ENCODE results near the gene TPCN1.

TPCN1 gene

DNA sequence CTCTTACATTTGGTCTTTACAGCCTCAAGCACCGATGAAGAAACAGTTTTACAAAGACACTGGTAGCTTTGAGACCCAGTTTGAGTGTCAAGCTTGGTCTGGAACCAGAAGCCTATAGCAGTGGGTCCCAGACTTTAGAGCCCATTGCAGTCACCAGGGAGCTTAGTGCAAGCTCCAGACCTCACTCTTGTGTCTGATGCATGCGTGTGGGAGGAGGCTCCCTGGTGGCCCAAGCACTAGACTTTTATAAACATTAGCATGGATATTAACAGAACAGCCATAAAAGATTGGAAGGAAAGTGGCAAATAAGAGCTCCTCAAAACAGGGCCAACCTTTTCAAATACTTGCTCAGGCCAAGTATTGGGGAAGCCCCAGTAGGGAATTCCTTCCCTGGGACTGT lies 68.1 kb downstream of the TPCN1 start:
- no peak for DNase-seq

DNA sequence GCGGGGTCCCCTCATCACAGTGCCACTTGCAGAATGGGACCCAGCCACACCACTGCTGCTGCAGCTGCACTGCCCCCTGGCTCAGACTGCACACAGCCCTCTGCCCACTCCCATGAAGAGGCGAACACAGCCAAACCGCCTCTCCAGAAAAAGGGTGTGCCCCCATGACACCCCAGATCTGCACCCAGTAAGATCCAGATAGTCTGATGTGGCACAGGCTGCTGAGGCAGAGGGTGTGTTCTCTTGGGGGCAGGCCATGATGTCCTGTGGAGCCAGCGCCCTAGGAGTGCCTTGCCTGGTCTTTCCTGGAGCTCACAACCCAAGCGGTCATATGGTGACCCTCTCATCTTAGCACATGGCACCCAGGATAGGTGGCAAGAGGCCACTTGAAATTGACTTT lies 69.2 kb downstream of the TPCN1 start:
- no peak for DNase-seq

DNA sequence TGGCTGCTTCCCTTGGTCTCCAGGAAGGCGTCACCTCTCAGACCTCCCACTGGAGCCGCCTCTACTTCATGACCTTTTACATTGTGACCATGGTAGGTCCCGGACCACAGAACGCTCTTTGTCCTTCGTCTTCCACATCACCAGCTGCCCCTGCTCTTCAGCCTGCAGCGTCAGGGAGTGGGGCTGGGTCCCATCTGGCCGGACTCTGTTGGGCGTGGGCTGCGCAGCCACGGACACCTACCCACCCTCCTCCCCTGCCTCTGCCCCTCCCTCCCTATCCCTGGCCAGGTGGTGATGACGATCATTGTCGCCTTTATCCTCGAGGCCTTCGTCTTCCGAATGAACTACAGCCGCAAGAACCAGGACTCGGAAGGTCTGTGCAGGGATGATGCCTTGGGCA lies 70.3 kb downstream of the TPCN1 start:
- no peak for DNase-seq

DNA sequence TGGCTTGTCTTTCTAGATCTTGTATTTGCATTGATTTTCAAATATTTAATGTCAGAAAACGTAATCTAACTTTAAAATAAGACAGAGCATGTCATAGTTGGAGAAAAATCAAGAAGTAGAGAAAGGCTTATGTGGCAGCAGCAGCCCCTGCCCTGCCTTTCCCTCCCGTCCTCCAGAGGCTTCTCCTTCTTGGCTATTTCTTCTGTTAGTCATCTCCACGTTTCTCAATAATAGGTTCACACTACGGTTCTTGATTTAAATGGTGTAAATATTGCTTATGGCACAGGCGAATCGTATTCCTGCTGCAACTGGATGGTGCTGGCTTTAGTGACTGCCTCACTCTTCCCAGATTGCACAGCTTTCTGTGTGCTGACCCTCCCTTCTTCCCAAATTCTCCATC lies 70.8 kb downstream of the TPCN1 start:
- DNase-seq: no peak

DNA sequence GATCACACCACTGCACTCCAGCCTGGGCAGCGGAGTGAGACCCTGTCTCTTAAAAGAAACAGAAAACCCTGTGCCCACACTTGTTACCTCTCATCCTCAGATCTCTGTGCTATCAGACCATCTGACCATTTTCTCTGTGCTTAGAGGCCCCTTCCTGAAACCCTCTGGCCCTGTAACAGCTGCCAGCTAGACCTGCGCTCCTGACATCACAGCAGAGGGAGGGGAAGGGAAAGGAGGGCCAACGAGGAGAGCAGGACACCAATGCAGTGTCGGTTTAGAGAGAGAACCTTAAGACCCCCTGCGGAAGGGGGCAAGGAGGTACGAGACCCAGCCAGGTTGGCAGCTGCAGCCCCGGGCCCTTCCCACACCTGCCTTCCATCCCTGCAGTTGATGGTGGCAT lies 71.3 kb downstream of the TPCN1 start:
- DNase-seq: no peak

DNA sequence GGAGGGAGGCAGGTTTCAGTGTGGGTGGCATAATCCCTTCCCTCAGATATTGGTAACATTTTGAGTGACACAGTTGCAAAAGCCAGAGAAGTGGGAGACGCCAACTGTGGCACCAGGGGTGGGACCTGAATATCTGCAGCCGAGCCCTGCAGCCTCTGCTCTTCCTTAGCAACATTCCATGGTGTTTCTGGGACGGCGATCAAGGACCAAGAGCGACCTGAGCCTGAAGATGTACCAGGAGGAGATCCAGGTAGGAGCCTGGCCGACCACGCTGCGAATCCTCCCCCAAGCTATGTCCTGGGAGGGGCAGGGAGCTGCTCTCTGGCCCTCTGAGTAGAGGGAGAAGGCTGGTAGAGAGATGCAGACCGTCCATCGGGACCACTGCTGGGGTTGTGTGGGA lies 71.8 kb downstream of the TPCN1 start:
- DNase-seq: no peak

DNA sequence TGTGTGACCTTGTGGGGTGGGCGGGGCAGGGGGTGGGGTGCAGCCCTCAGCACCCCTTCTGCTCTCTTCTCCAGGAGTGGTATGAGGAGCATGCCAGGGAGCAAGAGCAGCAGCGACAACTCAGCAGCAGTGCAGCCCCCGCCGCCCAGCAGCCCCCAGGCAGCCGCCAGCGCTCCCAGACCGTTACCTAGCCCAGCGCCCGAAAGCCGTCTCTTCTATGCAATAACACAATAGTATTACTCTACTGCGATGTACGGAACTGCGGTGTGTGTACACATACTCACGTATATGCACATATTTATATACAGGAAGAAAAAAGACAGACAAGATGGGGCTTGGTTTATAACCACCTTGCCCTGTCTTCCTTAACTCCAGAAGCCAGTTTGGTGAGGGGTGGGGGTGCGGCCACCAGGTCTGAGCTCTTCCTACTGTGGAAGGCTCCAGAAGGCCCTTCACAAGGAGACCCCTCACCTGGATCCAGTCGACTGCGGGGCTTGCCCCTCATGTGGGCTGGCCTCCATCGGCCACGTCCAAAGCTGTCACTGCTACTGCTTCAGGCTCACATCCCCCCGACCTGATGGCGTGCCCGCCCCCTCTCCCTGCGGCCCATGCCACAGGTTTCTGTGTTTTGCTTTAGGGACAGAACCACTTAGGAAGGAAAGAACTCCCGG lies 74.8 kb downstream of the TPCN1 start:
- no peak for DNase-seq

DNA sequence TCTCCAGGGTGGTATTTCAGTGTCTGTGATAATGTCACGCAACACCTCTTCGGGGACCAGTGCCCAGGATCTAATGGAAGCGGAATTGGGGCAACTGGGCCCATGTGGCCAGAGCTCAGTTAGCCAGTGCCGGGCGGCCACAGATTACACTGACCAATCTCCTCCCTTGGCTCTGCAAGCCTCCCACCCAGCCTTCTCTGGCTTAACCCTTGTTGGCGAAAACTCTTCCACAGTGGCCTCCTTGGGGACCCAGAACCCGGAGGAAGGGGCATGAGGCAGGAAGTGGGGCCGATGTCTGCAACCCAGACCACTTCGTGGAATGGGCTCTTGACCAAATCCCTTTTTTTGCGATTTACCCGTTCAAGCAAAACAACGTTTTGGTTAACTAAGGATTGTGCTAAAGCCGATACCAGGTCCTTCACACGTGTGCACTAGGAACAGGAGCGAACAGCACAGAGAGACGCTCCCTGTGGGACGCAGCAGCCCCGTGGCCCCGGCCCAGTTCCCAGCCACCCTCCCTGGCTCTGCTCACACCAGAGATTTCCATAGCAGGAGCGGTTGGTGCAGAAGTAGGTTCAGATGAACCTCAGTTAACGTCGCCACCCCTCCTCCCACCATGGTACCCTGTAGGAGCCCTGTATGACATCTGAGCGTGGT lies 75.4 kb downstream of the TPCN1 start:
- DNase-seq: no peak

DNA sequence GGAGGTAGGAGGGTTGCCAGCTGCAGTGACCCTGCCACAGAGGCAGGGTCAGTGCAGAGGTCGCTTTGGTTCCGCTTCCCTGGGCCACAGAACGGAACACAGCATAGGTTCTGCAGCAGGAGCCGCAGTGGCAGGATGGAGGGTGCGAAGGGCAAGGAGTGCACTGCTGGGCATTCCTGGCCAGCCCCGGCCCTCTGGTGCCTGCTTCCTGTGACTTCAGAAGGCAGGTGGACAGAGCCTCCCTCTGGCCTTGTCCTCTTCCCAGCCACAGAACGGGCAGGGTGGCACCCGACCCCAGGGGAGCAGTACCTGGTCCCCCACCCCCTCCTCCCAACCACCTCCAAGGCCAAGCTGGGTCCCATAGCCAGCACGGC lies 75.9 kb downstream of the TPCN1 start:
- no peak for DNase-seq

DNA sequence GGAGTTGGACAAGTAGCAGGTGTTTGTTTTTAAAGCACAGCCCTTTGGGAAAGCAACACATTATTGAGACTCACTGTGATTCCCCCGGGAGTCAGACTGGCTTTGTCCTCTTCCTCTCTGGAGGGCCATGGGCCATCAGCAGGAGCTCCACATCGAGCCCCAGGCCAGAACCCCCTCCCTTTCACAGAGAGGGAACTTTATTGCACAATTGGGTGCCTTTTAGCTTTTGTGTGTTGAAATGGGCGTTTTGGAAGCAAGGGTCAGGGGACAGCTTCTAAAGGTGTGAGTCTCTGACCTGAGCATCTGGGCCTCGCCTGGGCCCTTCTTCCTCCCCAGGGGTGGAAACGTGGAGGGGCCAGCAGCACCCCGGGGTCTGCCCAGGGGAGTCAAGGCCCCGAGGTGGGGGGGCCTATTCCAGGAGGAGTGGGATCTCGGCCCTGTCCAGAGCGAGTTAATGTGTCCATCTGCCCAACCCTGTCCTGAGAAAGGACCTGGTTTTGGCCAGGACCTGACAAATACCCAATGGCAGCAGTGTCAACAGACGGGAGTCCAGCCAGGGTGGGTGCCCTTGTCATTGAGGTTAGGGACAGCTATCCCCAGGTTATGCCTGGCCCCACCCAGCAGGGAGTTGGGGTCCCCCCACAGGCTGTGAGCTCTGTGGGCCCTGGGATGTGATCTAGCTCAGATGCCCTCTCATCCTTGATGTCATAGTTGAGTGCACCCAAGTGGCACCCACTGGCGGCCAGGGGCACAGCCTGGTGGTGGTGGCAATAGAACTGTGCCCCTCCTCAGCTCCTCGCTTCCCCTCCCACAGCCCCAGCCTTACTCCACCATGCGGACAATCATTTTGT lies 76.6 kb downstream of the TPCN1 start:
- DNase-seq: no peak

DNA sequence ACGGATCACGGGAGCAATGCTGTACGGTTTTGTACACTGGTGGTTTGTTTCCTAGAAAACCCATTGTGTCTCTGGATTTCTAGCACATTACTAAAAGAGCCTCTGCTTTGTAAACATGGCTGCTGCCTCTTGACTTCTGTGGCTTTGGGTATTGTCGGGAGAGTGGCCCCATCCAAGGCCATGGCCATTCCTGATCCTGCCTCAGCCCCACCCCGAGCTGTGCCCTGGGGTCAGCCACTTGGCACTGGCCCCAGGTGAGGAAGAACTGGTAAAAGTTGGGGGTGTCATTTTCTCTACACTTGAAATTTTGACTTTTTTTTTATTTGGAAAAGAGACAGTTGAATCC lies 77.2 kb downstream of the TPCN1 start:
- DNase-seq: no peak

DNA sequence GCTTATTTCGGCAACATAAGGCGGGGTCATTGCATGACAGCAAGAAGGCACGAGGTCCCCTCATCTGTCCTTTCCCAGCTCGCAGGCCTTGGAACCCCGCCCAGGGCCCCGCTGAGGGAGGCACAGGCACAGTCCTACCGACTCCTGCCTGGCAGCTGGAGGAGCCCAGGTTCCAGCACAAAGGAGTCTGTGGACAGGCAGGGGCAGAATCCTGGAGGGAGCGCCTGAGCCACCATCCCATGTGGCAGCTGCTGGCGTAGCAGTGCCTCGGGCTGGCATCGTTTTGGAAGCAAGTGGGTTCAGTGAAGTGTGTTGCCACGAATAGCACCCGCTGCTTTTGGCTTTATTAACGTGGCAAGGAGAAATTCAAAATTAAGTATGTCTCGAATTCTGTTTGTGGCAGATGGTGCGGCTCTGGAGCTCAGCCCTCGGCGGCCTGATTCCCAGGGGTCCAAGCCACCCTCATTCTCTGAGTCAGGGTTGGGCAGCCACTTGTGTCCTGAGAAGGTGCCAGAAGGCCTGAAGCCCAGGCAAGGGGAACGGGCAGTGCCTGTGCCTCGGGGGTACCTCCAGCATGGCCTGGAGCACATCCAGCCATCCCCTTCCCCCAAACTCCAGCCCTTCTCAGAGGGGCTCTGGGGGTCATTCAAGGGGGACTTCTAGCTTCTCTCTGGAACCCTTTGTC lies 77.7 kb downstream of the TPCN1 start:
- no peak for DNase-seq

DNA sequence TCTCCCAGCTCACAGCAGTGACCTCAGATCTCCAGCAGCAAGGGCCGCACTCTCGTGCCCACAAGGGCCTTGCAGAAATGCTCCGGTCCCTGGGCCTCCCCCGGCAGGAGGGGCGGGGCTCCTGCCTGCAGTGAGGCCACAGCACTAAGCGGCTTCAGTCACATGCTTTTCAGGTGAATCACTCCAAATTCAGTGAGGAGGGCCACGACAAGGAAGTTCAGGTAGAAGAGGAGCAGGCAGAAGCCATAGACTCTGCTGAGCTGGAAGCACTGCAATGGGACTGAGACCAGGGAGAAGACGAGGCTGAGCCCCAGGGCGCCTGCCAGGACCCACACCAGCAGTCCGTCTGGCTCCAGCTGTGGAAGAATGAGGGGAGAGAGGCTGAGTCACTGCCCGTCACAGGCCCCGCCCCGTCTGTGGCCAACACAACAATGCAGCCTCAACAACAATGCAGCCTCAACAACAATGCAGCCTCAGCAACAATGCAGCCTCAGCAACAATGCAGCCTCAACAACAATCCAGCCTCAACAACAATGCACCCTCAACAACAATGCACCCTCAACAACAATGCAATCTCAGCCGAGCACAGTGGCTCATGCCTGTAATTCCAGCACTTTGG lies 78.5 kb downstream of the TPCN1 start:
- DNase-seq: peak; percentile 96

DNA sequence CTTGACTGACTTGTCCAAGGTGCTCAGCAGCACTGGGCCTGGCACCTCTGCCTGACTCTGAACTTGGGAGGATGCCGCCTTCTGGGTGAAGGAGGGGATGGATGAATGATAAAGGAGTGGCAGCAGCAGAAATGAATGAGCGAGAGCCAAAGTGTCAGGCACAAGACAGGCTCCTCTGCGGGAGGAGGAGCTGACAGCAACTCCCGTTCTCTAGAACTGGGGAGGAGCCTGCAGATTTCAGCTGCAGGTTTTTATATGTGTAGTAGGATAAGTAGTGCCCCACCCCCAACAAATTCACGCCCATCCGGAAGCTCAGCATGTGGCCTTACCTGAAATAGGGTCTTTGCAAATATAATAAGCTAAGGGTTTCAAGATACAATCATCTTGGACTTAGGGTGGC lies 80.5 kb downstream of the TPCN1 start:
- no peak for DNase-seq

DNA sequence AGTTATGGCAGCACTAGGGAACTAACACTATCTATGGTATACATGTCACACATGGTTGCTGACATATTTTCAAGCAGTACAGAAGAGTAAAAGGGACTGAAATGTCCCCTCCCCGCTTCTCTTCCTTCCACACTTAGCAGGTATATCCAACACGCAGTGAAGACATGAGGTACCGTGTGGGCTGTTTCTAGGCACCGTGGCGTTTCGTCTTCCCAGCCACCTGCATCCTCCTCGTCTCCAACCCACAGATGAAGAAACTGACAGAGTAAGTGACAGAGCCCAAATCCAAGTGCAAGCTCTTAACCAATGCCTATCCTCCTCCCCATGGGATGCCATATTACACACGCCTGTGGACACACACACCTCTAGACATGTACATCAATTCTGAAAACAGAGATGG lies 81.2 kb downstream of the TPCN1 start:
- DNase-seq: no peak

DNA sequence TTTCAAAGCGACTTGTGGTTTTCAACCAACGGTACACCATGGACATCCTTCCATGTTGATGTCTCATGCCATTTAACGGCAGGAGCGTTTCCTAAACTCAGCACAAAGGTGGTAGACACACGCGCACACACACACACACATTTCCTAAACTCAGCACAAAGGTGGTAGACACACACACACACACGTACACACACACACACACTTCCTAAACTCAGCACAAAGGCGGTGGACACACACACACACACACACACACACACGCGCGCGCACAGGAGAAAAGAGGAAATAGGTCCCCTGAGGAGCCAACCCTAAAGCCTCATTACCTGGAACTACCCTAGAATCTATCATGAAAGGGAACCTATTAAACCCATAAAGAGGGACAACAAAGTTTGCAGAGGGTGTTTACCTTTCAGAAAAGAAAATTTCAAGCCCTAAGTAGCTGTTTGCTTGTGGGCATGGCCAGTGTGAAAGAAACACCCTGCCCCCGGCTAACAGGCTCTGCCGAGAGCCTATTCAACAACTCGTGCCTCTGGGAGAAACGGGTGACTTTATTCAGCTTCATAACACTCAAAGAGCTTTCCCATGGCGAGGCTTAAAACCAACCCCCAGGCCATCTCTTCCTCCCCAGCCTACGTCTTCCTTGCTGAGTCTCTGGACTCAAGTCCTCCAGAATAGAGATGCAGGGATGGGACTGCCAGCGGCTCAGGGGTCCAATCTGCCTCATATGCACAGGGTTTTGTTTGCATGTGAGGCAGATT lies 81.8 kb downstream of the TPCN1 start:
- DNase-seq: no peak

DNA sequence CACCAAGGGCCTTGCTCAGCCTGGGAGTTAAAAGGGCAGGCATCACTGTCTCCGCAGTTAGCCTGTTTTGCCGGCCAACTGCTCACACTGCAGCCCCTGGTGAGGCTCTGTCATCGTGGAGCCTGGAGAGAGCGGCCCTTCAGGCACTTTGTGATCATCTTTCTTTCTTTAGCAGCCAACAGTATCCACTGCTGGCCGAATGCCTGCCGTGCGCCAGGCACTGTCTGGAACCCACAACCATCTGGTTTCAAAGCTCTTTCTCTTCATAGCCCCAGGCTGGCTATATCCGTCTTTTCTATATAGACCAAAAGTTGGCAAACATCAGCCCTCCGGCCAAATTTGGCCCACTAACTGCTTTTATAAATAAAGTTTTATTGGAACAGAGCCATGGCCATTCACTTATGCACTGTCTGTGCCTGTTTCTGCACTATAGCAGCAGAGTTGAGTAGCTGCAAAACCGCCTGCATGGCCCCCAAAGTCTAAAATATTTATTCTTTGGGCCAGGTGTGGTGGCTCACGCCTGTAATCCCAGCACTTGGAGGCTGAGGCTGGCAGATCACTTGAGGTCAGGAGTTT lies 84.1 kb downstream of the TPCN1 start:
- no peak for DNase-seq

DNA sequence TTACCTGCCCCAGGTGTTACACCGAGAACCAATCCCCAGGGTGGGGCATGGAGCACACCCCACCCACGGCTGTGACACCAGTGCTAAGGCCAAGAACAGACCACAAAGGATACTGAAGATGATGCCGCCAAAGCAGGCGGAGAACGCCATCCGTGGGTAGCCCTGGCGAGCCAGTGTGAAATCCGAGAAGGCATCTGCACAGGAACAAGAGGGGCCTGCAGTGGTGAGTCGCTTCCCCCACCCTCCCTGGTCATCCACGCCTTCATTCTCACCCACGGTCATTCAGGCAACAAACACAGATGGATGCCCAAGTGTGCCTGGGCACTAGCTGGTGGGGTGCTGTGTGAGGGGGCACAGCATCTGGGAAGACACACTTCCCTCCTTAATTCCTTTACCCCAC lies 85.1 kb downstream of the TPCN1 start:
- no peak for DNase-seq

DNA sequence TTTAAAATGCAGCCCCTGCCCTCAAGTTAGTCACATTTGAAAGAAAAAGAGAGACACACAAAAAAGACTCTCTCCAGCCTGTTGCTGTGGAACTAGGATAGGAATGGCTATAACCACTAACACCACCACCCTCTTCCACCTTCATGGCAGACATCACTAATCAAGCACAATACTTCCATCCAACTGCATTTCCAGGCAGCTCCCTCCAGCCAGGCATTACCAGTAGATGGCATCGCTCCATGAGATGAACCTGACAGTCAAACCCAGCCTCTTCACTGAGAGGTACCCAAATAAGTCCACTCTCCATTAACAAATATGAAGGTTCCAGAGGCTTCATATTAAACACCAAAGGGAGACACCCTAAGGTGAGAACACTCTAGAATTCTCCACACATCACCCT lies 89.2 kb downstream of the TPCN1 start:
- no peak for DNase-seq

DNA sequence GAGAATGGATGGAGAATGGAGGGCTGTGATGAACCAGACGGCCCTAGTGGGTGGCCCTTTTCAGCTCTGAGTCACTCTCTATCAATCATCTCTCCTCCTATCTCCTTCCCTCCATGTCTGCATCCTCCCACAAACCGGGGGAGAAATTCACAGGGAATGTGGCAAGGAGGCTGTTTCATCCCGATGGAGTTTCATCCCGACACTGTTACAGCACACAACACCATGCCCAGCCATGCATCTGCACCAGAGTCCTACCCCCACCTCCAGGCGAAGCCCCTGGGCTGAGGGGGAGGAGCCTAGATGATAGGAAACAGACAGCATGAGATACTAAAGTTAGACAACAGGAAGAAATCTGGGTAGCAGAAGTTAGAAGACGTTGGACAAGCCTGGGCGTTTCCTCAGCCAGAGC lies 92.9 kb downstream of the TPCN1 start:
- no peak for DNase-seq

DNA sequence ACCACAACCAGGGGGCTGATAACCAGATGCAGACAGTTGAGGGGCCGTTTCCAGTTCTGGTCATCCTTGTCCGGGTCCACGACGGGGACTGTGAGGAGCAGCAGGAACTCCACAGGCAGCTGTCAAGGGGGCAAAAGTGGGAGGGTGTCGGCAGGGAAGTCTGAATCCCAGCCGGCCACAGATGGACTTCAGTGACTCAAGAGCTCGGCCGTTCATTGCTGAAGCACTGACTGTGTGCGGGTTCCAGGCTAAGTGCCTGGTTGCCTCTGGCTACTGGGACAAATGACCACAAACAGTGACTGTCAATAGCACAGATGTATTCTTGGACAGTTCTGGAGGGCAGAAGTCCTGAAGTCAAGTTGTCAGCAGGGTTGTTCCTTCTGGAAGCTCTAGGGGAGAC lies 94.1 kb downstream of the TPCN1 start:
- no peak for DNase-seq

DNA sequence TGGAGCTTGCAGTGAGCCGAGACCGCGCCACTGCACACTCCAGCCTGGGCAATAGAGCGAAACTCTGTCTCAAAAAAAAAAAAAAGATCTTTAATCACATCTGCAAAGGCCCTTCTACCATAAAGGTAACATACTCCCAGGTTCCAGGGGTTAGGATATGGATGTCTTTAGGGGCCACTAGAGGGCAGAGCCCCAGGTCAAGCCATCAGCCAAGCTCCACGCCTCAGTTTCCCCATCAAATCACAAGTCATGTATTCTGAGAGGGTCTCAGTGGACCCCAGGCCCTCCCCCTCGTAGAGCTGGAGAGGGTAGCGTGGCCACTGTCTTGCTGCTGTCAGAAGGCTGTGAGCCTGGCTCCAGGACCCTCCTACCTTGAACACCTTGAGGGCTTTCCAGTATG lies 94.9 kb downstream of the TPCN1 start:
- no peak for DNase-seq
